ENCODE results near the gene NEAT1.
A peak's percentile ranks its signal among the peaks of the same experiment; 100 is the strongest.

DNA sequence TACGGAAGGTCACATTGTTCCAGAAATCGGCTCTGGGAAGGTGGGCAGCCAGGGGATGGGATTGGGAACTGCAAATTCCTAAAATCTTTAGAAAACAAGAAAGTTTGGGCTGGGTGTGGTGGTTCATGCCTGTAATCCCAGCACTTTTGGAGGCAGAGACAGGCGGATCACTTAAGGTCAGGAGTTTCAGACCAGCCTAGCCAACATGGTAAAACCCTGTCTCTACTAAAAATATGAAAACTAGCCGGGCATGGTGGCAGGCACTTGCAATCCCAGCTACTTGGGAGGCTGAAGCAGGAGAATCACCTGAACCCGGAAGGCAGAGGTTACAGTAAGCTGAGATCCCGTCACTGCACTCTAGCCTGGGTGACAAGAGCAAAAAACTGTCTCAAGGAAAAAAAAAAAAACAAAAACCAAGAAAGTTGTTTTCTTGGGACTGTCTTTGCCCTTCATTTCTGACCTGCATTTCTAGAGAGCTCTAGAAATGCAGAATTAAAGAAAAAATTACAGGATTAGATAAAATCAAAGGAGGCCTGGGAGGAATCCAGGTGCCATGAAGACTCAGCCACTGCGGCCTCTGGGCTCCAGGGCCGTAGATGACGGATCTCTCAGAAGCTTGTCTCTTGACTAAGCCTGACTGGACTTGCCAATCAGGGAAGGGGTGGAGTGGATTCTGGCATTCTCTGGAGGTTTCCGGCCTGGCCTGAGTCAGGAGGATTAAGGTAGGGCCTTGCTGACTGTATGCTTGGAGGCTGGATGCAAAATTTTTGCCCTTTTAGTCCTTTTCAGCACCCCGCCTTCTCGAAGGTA lies 71.0 kb downstream of the NEAT1 start:
- TF ChIP-seq, protein P1, sequence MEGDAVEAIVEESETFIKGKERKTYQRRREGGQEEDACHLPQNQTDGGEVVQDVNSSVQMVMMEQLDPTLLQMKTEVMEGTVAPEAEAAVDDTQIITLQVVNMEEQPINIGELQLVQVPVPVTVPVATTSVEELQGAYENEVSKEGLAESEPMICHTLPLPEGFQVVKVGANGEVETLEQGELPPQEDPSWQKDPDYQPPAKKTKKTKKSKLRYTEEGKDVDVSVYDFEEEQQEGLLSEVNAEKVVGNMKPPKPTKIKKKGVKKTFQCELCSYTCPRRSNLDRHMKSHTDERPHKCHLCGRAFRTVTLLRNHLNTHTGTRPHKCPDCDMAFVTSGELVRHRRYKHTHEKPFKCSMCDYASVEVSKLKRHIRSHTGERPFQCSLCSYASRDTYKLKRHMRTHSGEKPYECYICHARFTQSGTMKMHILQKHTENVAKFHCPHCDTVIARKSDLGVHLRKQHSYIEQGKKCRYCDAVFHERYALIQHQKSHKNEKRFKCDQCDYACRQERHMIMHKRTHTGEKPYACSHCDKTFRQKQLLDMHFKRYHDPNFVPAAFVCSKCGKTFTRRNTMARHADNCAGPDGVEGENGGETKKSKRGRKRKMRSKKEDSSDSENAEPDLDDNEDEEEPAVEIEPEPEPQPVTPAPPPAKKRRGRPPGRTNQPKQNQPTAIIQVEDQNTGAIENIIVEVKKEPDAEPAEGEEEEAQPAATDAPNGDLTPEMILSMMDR (IDR thresholded peaks at IDR 0.05), result no peak
- TF ChIP-seq POLR2A (IDR thresholded peaks at IDR 0.05), result peak; percentile 15
